SK-N-SH (cell line): ENCODE data around the gene MAP4K4.

ENCODE experiments used
- EZH2phosphoT487 ChIP-seq: fragments of 200-600 bp; sonication (generic); IDR thresholded peaks from 2 replicates; pipeline ENCODE4 v1.6.1; 2017; ENCODE audit warnings: low read depth, mixed run types, mild to moderate bottlenecking, antibody characterized with exemption, moderate library complexity, borderline replicate concordance
- MXI1 ChIP-seq: IDR thresholded peaks from 2 replicates; pipeline ENCODE4 v1.6.1; 2012; ENCODE audit warnings: mild to moderate bottlenecking, low read depth, low read length, improper control_type of control experiment
- RAD21 ChIP-seq: IDR thresholded peaks from 2 replicates; pipeline ENCODE4 v1.6.1; 2012; ENCODE audit warnings: mild to moderate bottlenecking, low read length
- RFX5 ChIP-seq: IDR thresholded peaks from 2 replicates; pipeline ENCODE4 v1.6.1; 2012; ENCODE audit warnings: mild to moderate bottlenecking, improper control_type of control experiment, low read length
- SIN3A ChIP-seq: IDR thresholded peaks from 2 replicates; pipeline ENCODE4 v1.6.1; 2012; ENCODE audit warnings: low read depth, mild to moderate bottlenecking, low read length, moderate library complexity, borderline replicate concordance
- SMC3 ChIP-seq: IDR thresholded peaks from 2 replicates; pipeline ENCODE4 v1.6.1; 2012; ENCODE audit warnings: low read depth, low read length, improper control_type of control experiment
- TAF1 ChIP-seq: IDR thresholded peaks from 2 replicates; pipeline ENCODE4 v1.6.1; 2012; ENCODE audit warnings: low read depth, mild to moderate bottlenecking, low read length, moderate library complexity, borderline replicate concordance
- TCF12 ChIP-seq: IDR thresholded peaks from 2 replicates; pipeline ENCODE4 v1.4.0; 2012
- TEAD4 ChIP-seq: IDR thresholded peaks from 2 replicates; pipeline ENCODE4 v1.4.0; 2012; ENCODE audit warnings: mild to moderate bottlenecking, borderline replicate concordance; ENCODE audit not compliant: insufficient read depth
- YY1 ChIP-seq: IDR thresholded peaks from 2 replicates; pipeline ENCODE4 v1.4.0; 2012; ENCODE audit warnings: low read depth, mild to moderate bottlenecking
- TF ChIP-seq, protein P1 (sequence below): fragments of 200-600 bp; sonication (generic); IDR thresholded peaks from 2 replicates; pipeline ENCODE4 v1.6.1; 2017; ENCODE audit warnings: antibody characterized with exemption, mild to moderate bottlenecking, moderate library complexity
- TF ChIP-seq, protein P2 (sequence below): IDR thresholded peaks from 2 replicates; pipeline ENCODE4 v1.4.0; 2012; ENCODE audit warnings: low read depth
- TF ChIP-seq, protein P3 (sequence below): IDR thresholded peaks from 2 replicates; pipeline ENCODE4; 2012

DNA sequence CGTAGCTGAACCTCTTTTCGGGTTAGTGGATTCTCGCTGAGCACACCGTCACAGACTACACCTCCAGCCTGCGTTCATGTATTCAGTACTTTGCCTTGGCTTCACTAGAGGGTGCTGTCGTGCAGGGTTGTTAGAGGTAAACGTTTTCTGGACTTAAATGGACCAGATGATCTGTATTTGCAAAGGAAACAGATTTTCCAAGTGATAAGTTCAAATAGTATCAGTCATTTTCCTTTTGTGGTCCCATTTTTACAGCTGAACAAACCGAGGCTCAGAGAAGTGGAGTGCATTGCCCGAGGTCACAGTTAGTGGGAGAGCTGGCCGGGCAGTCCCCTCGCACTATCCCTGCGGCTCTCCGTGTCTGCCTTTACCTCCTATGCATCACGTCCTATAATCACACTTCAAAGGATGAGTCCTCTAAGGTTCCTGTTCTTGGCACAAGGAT is 125.9 kb downstream of the MAP4K4 start:
- TF ChIP-seq EZH2phosphoT487 (no peak), MXI1 (no peak), TEAD4 (no peak), RFX5 (no peak), RAD21 (peak; percentile 23; the same call in 1 of the 2 replicates), SMC3 (0 out of 2 replicates have a peak, but pooled peaks have one; percentile 30), YY1 (no peak), SIN3A (no peak), TCF12 (no peak), TAF1 (no peak)
- TF ChIP-seq, protein P1, sequence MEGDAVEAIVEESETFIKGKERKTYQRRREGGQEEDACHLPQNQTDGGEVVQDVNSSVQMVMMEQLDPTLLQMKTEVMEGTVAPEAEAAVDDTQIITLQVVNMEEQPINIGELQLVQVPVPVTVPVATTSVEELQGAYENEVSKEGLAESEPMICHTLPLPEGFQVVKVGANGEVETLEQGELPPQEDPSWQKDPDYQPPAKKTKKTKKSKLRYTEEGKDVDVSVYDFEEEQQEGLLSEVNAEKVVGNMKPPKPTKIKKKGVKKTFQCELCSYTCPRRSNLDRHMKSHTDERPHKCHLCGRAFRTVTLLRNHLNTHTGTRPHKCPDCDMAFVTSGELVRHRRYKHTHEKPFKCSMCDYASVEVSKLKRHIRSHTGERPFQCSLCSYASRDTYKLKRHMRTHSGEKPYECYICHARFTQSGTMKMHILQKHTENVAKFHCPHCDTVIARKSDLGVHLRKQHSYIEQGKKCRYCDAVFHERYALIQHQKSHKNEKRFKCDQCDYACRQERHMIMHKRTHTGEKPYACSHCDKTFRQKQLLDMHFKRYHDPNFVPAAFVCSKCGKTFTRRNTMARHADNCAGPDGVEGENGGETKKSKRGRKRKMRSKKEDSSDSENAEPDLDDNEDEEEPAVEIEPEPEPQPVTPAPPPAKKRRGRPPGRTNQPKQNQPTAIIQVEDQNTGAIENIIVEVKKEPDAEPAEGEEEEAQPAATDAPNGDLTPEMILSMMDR: peak; percentile 59
- TF ChIP-seq, protein P2, sequence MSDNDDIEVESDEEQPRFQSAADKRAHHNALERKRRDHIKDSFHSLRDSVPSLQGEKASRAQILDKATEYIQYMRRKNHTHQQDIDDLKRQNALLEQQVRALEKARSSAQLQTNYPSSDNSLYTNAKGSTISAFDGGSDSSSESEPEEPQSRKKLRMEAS: no peak
- TF ChIP-seq, protein P3, sequence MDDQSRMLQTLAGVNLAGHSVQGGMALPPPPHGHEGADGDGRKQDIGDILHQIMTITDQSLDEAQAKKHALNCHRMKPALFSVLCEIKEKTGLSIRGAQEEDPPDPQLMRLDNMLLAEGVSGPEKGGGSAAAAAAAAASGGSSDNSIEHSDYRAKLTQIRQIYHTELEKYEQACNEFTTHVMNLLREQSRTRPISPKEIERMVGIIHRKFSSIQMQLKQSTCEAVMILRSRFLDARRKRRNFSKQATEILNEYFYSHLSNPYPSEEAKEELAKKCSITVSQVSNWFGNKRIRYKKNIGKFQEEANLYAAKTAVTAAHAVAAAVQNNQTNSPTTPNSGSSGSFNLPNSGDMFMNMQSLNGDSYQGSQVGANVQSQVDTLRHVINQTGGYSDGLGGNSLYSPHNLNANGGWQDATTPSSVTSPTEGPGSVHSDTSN: no peak
